ENCODE results near the gene TNFAIP3.

The TNFAIP3 gene

DNA sequence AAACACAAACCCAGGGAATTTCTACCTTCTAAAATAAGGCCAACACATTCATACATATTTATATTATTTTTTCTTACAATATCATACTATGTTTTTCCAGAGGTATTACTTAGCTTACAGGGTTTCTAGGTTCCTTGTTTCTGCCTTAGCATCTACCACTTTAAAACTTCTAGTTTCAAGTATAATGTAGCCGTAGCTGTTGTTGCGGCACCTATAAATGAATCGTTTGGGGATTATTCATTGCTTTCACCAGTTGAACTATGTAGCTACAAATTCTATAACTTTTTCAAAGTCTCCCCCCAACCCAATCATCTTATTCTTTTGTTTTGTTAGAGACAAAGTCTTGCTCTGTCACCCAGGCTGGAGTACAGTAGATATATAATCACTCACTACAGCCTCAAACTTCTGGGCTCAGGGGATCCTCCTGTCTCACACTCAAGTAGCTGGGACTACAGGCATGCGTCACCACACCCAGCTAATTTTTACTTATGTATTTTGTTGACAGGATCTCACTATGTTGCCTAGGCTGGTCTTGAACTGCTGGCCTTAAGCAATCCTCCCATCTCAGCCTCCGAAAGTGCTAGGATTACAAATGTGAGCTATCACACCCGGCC is 43.9 kb downstream of the TNFAIP3 start:
- no peak for ATAC-seq
- TF ChIP-seq ZNF70 (CRISPR knock-in tag; IDR thresholded peaks at IDR 0.05) (no peak), ZNF565 (CRISPR knock-in tag; conservative IDR thresholded peaks at IDR 0.05; ENCODE audit: low read depth) (no peak), OSR1 (CRISPR knock-in tag; IDR thresholded peaks at IDR 0.05) (no peak), PPARA (CRISPR knock-in tag; IDR thresholded peaks at IDR 0.05; ENCODE audit: borderline replicate concordance) (no peak), ZNF8 (CRISPR knock-in tag; IDR thresholded peaks at IDR 0.05) (no peak), SNAI2 (CRISPR knock-in tag; IDR thresholded peaks at IDR 0.05) (no peak), ZFP30 (CRISPR knock-in tag; IDR thresholded peaks at IDR 0.05) (no peak), ZC3H10 (CRISPR knock-in tag; IDR thresholded peaks at IDR 0.05) (no peak), RARB (CRISPR knock-in tag; IDR thresholded peaks at IDR 0.05) (no peak), GLIS3 (CRISPR knock-in tag; IDR thresholded peaks at IDR 0.05) (no peak), CSDC2 (CRISPR knock-in tag; IDR thresholded peaks at IDR 0.05) (no peak), ESRRG (CRISPR knock-in tag; IDR thresholded peaks at IDR 0.05) (no peak), ZFP3 (CRISPR knock-in tag; IDR thresholded peaks at IDR 0.05) (no peak), ISL1 (CRISPR knock-in tag; IDR thresholded peaks at IDR 0.05) (no peak)
- TF ChIP-seq, protein P1, sequence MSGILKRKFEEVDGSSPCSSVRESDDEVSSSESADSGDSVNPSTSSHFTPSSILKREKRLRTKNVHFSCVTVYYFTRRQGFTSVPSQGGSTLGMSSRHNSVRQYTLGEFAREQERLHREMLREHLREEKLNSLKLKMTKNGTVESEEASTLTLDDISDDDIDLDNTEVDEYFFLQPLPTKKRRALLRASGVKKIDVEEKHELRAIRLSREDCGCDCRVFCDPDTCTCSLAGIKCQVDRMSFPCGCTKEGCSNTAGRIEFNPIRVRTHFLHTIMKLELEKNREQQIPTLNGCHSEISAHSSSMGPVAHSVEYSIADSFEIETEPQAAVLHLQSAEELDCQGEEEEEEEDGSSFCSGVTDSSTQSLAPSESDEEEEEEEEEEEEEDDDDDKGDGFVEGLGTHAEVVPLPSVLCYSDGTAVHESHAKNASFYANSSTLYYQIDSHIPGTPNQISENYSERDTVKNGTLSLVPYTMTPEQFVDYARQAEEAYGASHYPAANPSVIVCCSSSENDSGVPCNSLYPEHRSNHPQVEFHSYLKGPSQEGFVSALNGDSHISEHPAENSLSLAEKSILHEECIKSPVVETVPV (CRISPR knock-in tag; IDR thresholded peaks at IDR 0.05), result no peak
- TF ChIP-seq, protein P2, sequence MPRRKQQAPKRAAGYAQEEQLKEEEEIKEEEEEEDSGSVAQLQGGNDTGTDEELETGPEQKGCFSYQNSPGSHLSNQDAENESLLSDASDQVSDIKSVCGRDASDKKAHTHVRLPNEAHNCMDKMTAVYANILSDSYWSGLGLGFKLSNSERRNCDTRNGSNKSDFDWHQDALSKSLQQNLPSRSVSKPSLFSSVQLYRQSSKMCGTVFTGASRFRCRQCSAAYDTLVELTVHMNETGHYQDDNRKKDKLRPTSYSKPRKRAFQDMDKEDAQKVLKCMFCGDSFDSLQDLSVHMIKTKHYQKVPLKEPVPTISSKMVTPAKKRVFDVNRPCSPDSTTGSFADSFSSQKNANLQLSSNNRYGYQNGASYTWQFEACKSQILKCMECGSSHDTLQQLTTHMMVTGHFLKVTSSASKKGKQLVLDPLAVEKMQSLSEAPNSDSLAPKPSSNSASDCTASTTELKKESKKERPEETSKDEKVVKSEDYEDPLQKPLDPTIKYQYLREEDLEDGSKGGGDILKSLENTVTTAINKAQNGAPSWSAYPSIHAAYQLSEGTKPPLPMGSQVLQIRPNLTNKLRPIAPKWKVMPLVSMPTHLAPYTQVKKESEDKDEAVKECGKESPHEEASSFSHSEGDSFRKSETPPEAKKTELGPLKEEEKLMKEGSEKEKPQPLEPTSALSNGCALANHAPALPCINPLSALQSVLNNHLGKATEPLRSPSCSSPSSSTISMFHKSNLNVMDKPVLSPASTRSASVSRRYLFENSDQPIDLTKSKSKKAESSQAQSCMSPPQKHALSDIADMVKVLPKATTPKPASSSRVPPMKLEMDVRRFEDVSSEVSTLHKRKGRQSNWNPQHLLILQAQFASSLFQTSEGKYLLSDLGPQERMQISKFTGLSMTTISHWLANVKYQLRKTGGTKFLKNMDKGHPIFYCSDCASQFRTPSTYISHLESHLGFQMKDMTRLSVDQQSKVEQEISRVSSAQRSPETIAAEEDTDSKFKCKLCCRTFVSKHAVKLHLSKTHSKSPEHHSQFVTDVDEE (CRISPR knock-in tag; IDR thresholded peaks at IDR 0.05), result no peak
- TF ChIP-seq, protein P3, sequence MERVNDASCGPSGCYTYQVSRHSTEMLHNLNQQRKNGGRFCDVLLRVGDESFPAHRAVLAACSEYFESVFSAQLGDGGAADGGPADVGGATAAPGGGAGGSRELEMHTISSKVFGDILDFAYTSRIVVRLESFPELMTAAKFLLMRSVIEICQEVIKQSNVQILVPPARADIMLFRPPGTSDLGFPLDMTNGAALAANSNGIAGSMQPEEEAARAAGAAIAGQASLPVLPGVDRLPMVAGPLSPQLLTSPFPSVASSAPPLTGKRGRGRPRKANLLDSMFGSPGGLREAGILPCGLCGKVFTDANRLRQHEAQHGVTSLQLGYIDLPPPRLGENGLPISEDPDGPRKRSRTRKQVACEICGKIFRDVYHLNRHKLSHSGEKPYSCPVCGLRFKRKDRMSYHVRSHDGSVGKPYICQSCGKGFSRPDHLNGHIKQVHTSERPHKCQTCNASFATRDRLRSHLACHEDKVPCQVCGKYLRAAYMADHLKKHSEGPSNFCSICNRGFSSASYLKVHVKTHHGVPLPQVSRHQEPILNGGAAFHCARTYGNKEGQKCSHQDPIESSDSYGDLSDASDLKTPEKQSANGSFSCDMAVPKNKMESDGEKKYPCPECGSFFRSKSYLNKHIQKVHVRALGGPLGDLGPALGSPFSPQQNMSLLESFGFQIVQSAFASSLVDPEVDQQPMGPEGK (CRISPR knock-in tag; IDR thresholded peaks at IDR 0.05; ENCODE audit: borderline replicate concordance), result no peak

DNA sequence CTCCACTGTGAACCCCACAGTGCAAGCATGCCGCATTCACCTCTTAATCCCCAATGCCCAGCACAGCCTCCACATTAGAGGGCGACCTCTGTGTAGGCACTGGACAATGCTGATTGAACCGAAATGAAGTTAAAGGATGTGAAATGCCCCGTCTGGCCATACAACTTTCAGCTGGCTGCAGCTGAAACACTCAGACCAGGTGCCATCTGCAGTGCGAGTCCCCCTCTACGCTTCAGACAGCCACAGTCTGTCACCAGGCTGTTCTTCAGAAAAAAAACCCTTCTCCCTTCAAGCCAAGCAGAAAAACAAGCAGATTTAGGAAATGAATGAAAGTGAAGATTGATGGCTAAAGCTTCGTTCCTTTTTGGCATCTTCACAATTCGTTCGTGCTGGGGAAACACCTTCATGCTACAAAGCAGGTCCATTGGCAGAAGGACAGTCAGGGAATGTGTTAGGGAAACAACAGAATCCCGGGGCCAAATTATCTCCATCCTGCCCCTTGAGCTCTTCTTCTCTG is 44.7 kb downstream of the TNFAIP3 start:
- ATAC-seq, result no peak
- TF ChIP-seq GLIS3 (CRISPR knock-in tag; IDR thresholded peaks at IDR 0.05), result no peak
- no peak for TF ChIP-seq OSR1 (CRISPR knock-in tag; IDR thresholded peaks at IDR 0.05)
- TF ChIP-seq, protein P2 (CRISPR knock-in tag; IDR thresholded peaks at IDR 0.05), result no peak
- TF ChIP-seq, protein P4, sequence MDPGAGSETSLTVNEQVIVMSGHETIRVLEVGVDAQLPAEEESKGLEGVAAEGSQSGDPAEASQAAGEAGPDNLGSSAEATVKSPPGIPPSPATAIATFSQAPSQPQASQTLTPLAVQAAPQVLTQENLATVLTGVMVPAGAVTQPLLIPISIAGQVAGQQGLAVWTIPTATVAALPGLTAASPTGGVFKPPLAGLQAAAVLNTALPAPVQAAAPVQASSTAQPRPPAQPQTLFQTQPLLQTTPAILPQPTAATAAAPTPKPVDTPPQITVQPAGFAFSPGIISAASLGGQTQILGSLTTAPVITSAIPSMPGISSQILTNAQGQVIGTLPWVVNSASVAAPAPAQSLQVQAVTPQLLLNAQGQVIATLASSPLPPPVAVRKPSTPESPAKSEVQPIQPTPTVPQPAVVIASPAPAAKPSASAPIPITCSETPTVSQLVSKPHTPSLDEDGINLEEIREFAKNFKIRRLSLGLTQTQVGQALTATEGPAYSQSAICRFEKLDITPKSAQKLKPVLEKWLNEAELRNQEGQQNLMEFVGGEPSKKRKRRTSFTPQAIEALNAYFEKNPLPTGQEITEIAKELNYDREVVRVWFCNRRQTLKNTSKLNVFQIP (CRISPR knock-in tag; IDR thresholded peaks at IDR 0.05; ENCODE audit: borderline replicate concordance, low read depth), result no peak
- TF ChIP-seq RARB (CRISPR knock-in tag; IDR thresholded peaks at IDR 0.05), result no peak
- no peak for TF ChIP-seq ZNF8 (CRISPR knock-in tag; IDR thresholded peaks at IDR 0.05)
- no peak for TF ChIP-seq ARNTL (CRISPR knock-in tag; IDR thresholded peaks at IDR 0.05; ENCODE audit: borderline replicate concordance, low read depth)
- no peak for TF ChIP-seq ZFP3 (CRISPR knock-in tag; IDR thresholded peaks at IDR 0.05)
- TF ChIP-seq BACH2 (CRISPR knock-in tag; IDR thresholded peaks at IDR 0.05; ENCODE audit: borderline replicate concordance), result no peak
- TF ChIP-seq TCF4 (CRISPR knock-in tag; IDR thresholded peaks at IDR 0.05; ENCODE audit: borderline replicate concordance), result no peak
- TF ChIP-seq, protein P3 (CRISPR knock-in tag; IDR thresholded peaks at IDR 0.05; ENCODE audit: borderline replicate concordance), result no peak

Data from SK-N-SH treated with all-trans-retinoic acid at 6 μM for 48 hours (cell line).